HEK293T (cell line): Measurements from ENCODE around the gene SWI5.

Experiments used
- ARNT ChIP-seq: fragments of 450-650 bp; IDR thresholded peaks from 2 replicates; pipeline ENCODE4 v1.6.1; 2017; ENCODE audit warnings: mild to moderate bottlenecking
- FOXM1 ChIP-seq: fragments of 450-650 bp; IDR thresholded peaks from 2 replicates; pipeline ENCODE4 v1.6.1; 2017; ENCODE audit warnings: mild to moderate bottlenecking, borderline replicate concordance
- HDGF ChIP-seq: fragments of 450-650 bp; IDR thresholded peaks from 2 replicates; pipeline ENCODE4 v1.6.1; 2017; ENCODE audit warnings: antibody characterized with exemption, borderline replicate concordance
- NFRKB ChIP-seq: fragments of 450-650 bp; IDR thresholded peaks from 2 replicates; pipeline ENCODE4 v1.6.1; 2016; ENCODE audit warnings: mild to moderate bottlenecking, moderate library complexity
- SP1 ChIP-seq: fragments of 450-650 bp; IDR thresholded peaks from 2 replicates; pipeline ENCODE4 v1.6.1; 2017

DNA sequence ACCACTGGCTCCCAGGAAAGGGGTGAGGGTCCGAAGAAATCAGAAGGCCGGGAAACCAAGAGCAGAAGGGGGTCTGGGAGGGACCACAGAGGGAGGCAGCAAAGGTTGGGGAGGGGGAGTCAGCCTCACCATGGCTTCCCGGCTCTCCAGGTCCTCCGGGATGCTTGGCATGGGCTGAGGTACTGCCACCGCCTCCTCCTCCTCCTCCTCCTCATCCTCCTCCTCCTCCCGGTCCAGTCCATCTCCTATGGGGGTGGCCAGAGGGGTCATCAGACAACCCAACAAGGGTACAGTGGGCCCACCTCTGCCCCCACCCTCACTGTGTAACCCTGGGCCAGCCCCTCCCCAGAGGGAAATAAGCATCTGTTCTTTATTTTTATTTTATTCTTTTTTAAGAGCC is 17.8 kb upstream of the SWI5 start:
- TF ChIP-seq FOXM1 (no peak), NFRKB (no peak), HDGF (no peak), SP1 (no peak), ARNT (no peak)
